ENCODE data around the gene HECTD4. TPM values are rescaled to one million over a fixed set of nuclear protein-coding genes. Genes with fewer than 3 reads are reported as not detected.

HECTD4 gene
- total RNA-seq, 1 experiment from 2014 or later: 30.0 TPM

DNA sequence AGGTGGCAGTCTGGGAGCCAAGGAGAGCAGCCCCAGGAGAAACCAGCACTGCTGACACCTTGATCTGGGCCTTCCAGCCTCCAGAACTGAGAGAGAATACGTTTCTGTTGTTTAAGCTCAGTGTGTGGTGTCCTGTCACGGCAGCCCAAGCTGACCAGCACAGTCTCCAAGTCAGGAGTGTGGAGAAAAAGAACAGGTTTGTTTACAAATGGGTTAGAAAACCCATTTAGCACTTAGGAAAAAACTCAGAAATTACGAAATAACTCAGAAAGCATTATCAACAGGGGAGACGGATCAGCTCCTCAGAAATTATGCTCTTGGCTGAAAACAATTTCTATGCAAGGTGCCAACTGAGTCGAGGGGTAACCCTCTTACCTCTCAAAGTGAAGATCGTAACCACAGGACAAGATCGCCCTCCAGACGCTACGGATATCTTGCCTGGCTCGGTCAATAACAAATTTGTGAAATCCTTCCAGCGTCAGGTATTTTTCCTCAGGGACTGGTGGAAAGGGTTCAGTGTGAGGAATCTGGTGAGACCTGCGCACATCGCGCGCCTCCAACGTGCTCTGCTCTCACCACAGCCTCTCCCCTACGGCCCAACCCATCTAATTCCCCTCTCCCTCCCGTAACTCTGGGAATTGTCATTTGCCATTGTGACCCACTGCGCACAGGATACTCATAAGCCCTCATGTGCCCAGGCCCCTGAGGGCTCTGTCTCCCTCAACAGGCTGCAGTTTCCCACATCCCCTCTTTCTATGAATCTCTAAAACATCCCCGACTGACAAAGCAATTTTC, 206.7 kb downstream of the HECTD4 start:
- Mint-ChIP-seq H3K9me3 (no peaks in the 10 kb centered on the region), H3K27me3 (ENCODE audit: low read depth) (no peaks in the 10 kb centered on the region), H3K27ac (peak overlapping the region in 2 of 3 experiments; percentile 21 to 79; a peak in 2 of 7 replicates), H3K4me3 (no peak overlapping the region), H3K4me1 (0 out of 4 replicates have a peak, but pooled peaks cover 3% of the 10 kb centered on the region in 2 experiments), H3K36me3 (ENCODE audit: insufficient read depth in 1 of 3, low read depth in 3 of 3) (peaks cover 21 to 55% (median 31%) of the 10 kb centered on the region in 3 experiments)
- Histone ChIP-seq H2BK15ac (ENCODE audit: low read depth, low read length) (no peak overlapping the region), H2BK5ac (ENCODE audit: insufficient read length, low read length) (no peak overlapping the region), H2AFZ (ENCODE audit: low read length) (no peak overlapping the region), H3K23ac (ENCODE audit: insufficient read length, low read depth, low read length) (no peak overlapping the region), H2BK12ac (ENCODE audit: insufficient read length, low read depth, low read length) (no peak overlapping the region), H3K4me2 (ENCODE audit: insufficient read depth, insufficient read length, low read length) (no peak overlapping the region), H3K4ac (ENCODE audit: low read depth, low read length) (no peak overlapping the region), H3K79me1 (ENCODE audit: insufficient read depth, low read depth, low read length, poor library complexity, severe bottlenecking) (no peaks in the 10 kb centered on the region), H2AK5ac (ENCODE audit: insufficient read length, low read length) (no peak overlapping the region), H3K9ac (ENCODE audit: extremely low read depth, insufficient read length, low read length) (no peak overlapping the region), H2BK120ac (ENCODE audit: low read depth, low read length, poor library complexity, severe bottlenecking) (no peak overlapping the region), H4K8ac (replicated peaks; ENCODE audit: insufficient read length, low read depth, low read length) (no peak overlapping the region), H4K20me1 (ENCODE audit: control insufficient read depth, insufficient read depth, insufficient read length) (no peaks in the 10 kb centered on the region), H3T11ph (ENCODE audit: low read length) (no peak overlapping the region), H3K27ac (ENCODE audit: insufficient read length, low read depth, low read length) (no peak overlapping the region), H3K9me3 (ENCODE audit: control insufficient read depth, low read depth, low read length) (no peaks in the 10 kb centered on the region), H4K91ac (ENCODE audit: insufficient read length, low read depth, low read length) (no peak overlapping the region), H2BK20ac (ENCODE audit: low read depth, low read length, poor library complexity, severe bottlenecking) (no peak overlapping the region), H3K56ac (ENCODE audit: insufficient read length, low read depth, low read length) (no peak overlapping the region), H3K23me2 (ENCODE audit: insufficient read length, low read depth, low read length, poor library complexity, severe bottlenecking) (no peaks in the 10 kb centered on the region), H3K18ac (ENCODE audit: insufficient read length, low read depth, low read length) (no peak overlapping the region), H3K27me3 (ENCODE audit: insufficient read depth, low read length) (no peaks in the 10 kb centered on the region), H4K5ac (ENCODE audit: insufficient read length, low read depth, low read length) (no peak overlapping the region), H3K4me1 (ENCODE audit: insufficient read depth, low read length) (no peaks in the 10 kb centered on the region), H3K14ac (ENCODE audit: insufficient read depth, low read length) (no peak overlapping the region), H3K79me2 (ENCODE audit: insufficient read depth, low read length) (no peaks in the 10 kb centered on the region)
- no CpG with 5 or more reads among the region's 20 CpGs for WGBS (ENCODE audit: extremely low coverage, insufficient read length, low lambda C conversion rate)
- DNase-seq: no peak
- TF ChIP-seq CTCF (conservative IDR thresholded peaks at IDR 0.05): no peak

All from H9 (cell line).